Stimulated activated CD4-positive, alpha-beta T cell treated with anti-CD3 and anti-CD28 coated beads, Interleukin-1b, Interleukin-23, amount 100 ng/mL, for 4 hours (primary cell): ENCODE data around the gene KCNG4.
"Not testable (repeated sequence)": the region's sequence is repeated elsewhere in the genome, so short reads cannot be mapped to it uniquely, and the experiment has no call there.

ENCODE experiments used
- DNase-seq, 2 donors: peaks; one replicate each; pipeline ENCODE4 v3.0.0-alpha.2; 2020; ENCODE audit warnings: low read depth in 2 of 2

The KCNG4 gene

DNA sequence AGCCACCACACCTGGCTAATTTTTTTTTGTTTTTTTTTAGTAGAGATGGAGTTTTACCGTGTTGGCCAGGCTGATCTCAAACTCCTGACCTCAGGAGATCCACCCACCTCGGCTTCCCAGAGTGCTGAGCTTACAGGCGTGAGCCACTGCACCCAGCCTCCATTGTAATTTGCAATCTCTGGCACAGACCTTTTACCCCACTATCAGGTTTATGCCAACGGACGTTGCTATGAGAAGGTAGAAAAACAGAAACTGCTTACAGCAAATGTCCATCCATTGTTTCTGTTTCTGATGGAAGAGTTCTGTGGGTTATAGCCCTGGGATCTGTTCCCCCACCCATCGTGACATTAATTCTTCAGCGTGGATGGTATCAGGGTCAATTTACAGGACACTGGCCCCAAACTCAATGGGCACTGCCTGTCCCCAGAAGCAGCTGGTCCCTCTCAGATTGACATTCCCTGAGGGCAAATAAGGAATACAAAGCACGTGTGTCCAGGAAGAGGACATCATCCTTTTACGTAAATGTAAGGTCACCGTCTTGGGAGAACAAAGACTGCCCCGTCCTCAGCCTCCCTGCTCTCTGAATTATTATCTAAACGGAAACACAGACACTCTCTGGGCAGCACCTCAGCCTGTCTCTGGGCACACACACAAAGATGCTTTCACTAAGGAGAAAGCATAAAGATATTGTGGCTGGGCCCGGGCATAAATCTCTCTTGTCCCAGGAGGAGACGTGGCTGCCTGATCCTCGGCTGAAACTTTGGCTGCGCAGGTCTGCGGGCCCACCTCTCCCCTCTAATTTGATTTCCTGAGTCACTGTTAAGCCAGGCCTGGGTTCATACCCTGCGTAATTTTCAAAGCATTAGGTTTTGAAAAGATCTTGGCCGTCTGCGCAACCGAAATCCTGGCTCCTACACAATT is 5.2 kb downstream of the KCNG4 start:
- DNase-seq, result no peak

DNA sequence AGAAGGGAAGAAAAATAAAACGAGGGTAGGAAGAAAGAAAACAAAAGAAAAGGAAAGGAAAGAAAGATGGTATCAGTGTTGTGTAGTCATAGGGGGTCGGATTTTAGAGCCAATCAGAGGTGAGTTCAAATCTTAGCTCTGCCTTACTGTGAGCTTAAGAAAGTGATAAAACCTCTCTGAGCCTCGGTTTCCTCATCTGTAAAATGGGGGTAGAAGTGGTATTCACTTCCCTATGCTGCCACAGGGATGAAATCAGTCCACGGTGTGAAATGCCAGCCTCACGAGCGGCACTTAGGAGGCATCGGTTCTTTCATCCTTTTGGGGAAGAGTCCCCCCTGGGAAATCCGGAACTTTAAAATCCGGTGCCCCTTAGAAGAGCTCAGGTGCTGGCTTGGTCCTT is 6.1 kb downstream of the KCNG4 start:
- no peak for DNase-seq

DNA sequence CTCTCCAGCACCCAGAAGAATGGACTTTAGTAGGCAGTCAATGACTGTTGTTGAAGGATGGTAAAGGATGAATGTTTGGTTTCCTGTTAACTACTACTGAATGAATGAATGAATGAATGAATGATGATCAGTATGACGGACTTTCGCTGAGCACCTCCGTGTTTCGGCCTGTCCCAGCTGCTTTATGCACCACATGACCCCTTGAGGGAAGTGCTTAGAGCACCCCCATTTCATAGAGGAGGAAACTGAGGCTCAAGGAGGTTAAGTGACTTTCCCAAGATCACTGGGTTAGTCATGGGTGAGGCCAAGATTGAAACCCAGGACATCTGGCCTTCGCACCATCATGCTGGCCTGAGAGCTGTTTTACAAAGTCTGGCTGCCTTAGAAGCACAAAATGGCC is 6.8 kb downstream of the KCNG4 start:
- DNase-seq, result no peak

DNA sequence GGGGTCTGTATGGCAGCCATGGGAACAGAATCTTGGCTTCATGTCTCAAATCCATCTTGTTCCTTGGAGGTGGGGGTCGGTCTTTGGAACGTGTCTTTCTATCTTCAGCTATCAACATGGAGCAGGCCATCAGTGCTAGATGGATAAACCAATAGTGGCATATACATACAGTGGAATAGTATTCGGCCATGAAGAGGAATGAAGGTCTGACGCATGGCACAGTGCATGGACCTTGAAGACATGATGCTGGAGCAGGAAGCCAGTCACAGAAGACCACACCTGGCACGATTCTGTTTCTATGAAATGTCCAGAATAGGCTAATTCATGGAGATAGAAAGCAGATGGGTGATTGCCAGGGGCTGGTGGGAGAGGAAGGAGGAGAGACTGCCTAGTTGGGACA is 7.8 kb downstream of the KCNG4 start:
- no peak for DNase-seq

DNA sequence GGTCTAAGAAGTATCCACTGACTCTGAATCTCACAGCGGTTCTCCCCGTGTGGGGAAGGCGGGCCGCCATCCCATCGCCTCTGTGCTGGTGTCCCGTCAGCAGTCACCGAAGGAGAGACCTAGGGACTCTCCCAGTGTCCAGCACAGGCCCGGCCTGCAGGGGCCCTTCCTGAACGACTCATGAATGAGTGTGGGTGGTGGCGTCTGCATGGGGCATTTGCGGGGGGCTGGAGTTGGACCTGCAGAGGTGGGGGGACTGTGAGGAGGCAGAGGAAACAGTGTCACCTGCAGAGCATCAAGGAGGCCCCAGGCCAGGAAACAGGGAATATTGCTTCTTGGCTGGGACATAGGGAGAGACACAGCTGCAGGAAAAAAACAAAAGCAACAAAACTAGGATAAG is 10.3 kb downstream of the KCNG4 start:
- no peak for DNase-seq

DNA sequence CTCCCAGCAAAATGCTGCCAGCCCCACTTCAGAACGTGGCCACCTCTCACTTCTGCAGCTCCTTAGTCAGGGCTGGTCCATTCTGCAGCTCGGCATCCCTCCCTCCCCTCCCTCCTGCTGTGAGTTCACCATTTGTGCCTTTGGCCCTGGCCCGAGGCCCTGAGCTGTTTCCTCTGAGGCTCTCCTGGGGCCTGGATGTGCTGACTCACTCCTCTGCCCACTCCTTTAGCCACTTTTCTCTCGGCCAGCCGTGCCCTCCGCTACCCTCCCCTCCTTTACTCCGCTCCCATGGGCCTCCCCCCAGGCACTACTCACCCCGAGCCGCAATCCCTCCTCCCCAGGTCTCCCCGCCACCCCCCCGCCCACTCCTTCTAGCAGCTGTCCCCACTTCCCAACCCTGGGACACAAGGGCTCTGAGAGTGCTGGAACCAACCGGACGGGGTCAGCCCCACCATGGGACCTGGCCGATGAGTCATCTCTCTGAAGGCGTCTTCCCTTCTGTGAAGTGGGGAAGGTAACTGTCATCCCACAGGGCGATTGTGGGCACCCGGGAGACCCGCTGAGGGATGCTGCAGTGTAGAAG is 11.5 kb downstream of the KCNG4 start:
- no peak for DNase-seq

DNA sequence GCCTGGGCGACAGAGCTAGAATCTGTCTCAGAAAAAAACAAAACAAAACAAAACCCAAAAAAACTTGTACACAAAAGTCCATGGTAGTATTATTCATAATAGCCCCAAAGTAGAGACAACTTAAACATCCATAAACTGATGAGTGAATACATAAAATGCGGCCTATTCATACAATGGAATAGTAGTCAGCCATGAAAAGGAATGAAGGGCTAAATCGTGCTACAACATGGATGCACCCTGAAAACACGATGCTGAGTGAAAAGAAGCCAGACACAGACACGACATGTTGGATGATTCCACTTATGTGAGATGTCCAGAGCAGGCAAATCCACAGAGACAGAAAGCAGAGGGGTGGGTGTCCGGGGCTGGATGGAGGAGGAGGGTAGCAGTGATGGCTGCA is 12.3 kb downstream of the KCNG4 start:
- DNase-seq, result no peak

DNA sequence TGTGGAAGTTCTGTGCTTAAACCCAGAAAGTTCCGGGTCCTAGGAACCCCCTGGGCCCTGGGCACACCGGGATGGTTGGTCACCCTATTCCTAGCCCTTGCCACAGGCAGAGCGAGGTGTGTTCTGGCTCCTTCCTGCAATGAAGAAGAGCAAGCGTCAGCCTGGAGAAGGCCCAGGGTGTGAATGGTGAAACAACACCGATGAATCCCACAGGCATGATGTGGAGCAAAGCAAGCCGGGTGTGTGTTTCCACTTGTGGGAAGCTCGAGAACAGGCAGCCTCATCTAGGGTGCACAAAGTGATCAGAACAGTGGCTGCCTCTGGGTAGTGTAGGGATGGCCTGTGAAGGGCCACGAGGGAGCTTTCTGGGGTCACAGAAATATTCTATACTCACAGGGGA is 13.8 kb downstream of the KCNG4 start:
- DNase-seq, result no peak

DNA sequence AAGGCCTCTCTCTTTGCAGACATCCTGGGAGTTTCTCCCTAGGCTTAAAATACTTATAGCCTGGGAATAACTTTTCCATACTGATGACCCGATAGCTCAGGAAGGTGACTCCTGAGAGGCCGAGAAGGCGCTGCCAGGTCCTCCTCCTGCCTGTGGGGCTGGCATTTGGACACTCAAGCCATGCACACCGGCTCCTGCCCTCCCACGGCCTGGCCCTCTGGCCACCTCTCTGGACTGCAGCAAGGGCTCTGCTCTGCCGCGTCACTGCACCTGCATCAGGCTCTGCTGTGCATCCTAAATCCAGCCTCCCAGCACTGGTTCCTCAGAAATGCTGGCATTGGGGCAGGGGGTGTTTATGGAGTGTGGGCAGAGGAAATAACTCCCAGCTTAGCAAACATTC is 14.2 kb downstream of the KCNG4 start:
- DNase-seq, result no peak

DNA sequence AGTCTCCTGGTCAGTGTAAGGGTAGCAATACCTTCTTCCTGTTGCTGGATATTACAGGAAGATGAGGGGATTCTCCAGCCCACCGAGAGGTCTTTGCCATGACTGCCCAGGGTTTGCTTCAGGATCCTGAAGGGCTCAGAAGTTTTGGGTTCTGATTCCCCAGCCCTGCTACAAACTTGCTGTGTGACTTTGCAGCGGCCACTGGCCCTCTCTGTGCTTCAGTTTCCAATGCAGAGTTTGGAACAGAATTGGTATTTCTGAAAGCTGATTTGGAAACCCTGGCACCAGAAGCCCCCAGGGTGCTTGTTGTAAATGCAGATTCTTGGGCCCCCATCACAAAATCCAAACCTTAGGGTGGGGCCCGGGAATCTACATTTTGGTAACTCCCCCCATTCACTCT is 14.7 kb downstream of the KCNG4 start:
- DNase-seq, result no peak

DNA sequence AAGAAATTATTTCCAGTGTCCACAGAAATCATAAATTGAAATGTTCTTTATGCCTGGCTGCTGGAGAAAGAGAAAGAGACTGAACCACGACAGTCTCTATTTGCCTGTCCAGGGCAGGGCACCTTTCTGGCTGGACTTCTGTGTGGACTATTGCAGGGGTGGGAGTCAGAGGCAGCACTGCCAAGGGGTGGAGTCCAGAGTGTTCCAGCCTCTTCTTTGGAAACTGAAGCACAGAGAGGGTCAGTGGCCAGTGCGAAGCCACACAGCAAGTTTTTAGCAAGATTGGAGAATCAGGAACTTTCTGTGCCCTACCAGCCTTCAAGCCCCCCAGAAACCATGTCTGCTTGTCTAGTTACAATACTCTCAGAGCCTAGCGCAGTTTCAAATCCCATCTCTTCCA is 15.3 kb downstream of the KCNG4 start:
- no peak for DNase-seq

DNA sequence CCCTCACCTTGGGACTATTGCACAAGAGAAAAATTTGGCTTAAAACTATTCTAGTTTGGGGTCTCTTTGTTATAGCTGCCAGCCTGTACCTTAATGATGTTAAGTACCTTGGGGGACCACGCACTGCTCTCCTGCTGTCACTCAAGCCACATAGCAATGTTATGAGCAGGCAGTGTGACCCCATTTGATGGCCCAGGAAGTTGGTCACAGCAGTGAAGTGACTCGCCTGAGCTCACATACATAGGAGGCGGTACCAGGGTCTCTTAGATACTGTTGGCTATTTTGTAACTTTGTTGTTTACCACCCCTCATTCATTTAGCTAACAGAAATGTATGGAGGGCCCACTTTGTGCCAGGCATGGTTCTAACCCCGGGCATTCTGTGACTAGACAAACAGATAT is 16.4 kb downstream of the KCNG4 start:
- no peak for DNase-seq

DNA sequence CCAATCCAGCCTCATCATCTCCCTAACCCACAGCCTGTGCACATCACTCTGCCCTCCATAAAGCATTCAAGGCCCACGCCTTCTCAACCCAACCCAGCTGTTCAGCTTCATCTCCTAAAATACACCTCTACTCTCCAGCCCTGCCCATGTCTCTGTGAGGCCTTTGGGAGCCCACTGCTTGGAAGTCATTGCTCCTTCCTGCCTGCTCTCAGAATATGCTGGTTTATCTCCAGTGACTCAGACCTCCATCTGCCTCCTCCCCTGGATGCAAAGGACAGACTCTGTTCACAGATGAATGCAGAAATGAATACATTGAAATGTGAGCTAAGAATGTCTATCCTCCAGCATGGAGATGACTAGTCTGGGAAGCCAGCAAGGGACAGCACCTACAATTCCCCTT is 19.0 kb downstream of the KCNG4 start:
- DNase-seq, result no peak

DNA sequence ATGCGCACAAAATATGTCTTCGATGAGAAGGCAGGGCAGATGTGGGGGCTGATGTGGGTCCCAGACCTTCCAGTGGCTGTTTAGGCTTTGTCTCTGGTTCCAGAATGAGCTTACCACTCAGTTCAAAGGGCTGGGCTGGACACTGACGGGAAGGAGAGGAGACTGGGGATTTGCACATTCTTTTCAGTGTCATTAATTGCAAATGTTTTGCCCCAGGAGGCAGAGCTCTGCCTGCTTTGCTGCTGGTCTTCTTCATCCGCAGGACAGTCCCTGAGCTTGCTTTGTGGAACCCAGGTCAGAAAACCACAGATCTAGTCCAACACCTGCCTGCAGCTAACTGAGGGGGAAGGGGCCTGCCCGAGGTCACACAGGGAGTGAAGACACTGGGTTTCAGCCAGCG is 20.9 kb downstream of the KCNG4 start:
- no peak for DNase-seq

DNA sequence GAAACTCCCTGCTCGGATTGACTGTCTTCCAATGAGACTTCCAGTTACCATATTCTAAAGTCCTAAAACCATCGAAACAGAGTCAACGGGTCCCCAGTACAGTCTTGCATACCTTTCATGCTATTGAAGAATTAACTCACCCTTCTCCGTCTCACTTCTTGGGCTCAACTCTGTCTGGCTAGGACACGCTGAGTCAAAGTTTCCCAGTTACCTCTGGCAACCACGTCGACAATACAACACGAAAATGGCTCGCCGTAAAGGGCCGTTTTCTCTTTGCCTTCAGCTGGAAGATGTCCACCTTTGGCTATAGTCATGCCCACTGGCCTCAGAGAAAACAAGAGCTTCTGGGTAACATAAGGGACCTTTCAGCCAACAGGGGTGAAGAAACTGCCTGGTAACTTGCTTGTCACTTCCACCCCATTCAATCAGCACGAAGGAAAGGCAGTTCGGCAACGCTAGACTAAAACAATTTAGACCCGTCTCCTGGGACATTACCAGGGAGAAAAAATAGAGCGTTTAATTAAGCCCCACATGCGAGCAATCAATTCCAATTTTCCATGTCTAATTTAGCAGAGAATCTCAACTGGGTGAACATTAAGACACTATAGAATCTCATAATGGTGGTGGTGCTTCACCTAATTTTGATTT is 21.5 kb downstream of the KCNG4 start:
- no peak for DNase-seq

DNA sequence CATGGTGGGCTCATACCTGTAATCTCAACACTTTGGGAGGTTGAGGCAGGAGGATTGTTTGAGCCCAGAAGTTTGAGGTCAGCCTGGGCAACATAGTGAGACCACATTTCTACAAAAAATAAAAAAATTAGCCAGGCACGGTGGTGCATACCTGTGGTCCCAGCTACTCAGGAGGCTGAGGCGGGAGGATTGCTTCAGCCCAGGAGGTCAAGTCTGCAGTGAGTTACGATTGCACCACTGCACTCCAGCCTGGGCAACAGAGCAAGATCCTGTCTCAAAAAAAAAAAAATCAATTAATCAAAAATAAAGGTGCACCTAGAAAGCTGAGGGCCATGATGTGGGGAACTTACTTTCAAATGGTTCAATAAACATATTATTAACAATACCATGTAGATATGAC is 23.7 kb downstream of the KCNG4 start:
- DNase-seq, result not testable (repeated sequence)

DNA sequence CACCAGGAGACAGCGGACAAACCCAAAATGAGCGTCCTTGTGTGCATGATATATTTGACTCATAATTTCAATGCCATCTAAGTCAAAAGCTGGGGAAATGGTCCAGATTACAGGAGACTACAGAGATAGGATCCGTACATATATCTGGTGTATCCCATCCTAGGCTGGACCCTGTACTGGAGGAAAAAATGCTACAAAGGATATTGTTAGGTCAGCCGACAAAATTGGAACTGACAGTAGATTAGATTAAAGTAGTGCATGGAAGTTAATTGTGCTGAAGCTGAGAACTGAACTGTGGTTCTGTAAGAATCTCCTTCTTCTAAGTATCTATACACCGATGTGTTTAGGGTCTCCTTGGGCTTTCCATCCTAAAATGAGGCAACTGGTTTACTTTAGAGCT is 24.3 kb downstream of the KCNG4 start:
- no peak for DNase-seq

DNA sequence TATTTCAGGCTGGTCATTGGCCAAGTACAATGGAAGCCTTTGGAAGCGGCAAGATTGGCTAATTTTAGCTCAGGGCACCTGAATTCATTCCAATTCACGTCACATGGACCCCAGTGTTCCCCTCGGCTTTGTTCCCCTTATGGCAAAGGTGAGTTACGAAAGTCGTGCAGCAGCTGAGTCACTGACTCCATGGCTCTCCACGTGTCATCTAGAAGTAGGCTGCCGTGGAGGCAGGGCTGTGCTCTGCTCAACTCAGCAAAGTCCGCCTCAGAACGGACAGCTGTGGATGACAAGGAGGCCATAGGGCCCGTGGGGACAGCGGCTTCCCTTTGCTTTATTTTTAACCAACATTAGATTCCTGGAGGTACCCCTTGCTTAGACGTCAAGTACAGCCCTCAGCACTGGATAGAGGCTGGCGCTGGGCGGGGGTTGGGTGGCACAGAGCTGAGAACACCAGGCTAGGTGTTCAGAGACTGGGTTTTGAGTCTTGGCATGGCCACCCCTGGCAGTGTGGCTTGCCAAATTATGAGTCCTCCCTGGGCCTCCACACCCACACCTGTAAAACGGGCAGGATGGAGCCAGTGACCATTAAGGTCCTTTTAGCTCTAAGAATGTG is 25.3 kb downstream of the KCNG4 start:
- no peak for DNase-seq

DNA sequence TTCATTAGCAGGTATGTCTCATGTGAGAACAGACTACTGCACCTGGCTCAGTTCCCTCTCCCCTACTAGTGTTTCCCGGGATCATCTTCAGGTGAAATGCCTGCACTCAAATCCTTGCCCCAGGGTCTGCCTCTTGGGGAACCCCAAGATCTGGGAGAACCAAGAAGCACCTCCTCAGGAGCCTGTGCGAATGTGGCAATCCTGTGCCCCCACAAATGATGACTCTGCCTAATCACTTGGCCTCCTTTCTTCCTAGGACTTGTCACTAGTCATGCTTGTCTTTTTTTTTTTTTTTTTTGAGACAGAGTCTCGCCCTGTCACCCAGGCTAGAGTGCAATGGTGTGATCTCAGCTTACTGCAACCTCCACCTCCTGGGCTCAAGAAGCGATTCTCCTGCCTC is 27.2 kb downstream of the KCNG4 start:
- no peak for DNase-seq

DNA sequence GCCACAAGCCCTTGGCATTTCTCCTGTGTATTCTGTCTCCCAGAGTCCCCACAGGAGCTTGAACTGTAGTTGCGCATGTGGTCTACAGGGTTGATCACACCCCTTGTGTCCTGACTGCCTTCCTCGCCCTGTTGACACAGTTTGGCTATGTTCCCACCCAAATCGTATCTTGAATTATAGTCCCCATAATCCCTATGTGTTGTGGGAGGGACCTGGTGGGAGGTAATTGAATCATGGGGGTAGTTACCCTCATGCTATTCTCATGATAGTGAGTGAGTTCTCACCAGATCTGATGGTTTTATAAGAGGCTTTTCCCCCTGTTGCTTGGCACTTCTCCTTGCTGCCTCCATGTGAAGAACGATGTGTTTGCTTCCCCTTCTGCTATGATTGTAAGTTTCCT is 27.7 kb downstream of the KCNG4 start:
- DNase-seq, result no peak

DNA sequence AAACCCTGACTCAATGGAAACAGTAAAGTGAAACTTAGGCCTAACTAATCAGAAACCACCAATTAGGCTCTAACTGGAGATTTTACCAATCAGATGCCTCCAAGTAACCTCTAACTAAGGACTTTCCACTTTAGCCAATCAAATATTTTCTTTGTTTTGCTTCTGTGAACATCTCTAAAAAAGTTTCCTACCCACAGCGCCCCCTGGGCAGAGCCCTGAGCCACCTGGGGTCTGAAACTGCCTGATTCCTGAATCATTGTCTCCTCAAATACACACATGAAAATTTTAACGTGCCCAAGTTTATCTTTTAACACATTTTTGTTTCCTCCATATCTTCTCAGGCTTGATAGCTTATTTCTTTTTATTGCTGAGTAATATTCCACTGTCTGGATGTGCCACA is 29.8 kb downstream of the KCNG4 start:
- no peak for DNase-seq

DNA sequence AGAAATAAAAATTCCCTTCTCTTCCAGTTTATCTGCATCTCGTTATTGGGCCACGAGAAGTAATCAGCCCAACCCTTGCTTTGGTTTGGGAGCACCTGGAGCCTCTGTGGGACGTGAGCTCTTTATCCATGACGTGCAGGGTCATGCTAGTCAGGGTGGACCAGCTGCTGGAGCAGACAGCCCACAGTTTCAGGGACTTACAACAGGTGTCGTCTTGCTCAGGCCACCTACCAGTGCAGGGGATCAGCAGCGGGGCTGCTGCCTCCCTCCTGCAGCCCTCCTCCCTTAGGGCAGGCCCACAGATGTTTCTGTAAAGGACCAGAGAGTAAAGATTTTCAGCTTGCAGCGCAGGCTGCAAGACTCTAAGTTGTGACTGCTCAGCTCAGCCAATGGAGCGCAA is 31.9 kb downstream of the KCNG4 start:
- DNase-seq, result no peak

DNA sequence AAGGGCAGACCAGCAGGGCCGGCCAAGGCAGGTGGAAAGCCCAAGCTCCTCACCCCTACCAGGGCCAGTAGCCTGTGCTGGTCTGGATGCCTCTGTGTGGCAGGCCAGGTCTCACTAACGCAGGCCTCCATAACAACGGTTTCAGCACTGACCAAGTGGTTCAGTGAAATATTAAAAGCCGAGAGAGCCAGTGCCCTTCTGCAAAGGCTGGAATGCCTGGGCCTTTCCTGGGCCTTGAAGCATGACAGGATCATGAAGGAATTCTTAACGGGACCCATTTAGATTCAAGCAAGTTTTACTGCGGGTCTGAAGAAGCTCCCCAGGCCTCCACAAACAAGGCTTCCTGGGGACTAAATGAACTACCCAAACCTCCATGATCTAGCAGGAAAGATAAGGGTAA is 32.6 kb downstream of the KCNG4 start:
- no peak for DNase-seq
